ENCODE measurements around the gene ZFX. TPM values are rescaled to one million over a fixed set of nuclear protein-coding genes. Genes with fewer than 3 reads are reported as not detected.

Gene ZFX
- total RNA-seq, 6 experiments from 2014 or later, result 28.1 to 34.0 (median 32.9) TPM

- Mint-ChIP-seq H3K36me3 (ENCODE audit: low read depth) (no peaks in the 10 kb centered on the region), H3K4me1 (ENCODE audit: low read depth) (peaks cover 20% of the 10 kb centered on the region), H3K4me3 (no peak overlapping the region), H3K27ac (no peak overlapping the region), H3K9me3 (no peaks in the 10 kb centered on the region), H3K27me3 (ENCODE audit: insufficient read depth) (no peaks in the 10 kb centered on the region)
- TF ChIP-seq, protein P1, sequence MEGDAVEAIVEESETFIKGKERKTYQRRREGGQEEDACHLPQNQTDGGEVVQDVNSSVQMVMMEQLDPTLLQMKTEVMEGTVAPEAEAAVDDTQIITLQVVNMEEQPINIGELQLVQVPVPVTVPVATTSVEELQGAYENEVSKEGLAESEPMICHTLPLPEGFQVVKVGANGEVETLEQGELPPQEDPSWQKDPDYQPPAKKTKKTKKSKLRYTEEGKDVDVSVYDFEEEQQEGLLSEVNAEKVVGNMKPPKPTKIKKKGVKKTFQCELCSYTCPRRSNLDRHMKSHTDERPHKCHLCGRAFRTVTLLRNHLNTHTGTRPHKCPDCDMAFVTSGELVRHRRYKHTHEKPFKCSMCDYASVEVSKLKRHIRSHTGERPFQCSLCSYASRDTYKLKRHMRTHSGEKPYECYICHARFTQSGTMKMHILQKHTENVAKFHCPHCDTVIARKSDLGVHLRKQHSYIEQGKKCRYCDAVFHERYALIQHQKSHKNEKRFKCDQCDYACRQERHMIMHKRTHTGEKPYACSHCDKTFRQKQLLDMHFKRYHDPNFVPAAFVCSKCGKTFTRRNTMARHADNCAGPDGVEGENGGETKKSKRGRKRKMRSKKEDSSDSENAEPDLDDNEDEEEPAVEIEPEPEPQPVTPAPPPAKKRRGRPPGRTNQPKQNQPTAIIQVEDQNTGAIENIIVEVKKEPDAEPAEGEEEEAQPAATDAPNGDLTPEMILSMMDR (IDR thresholded peaks at IDR 0.05), result no peak
- no peak for DNase-seq
Observed at GRCh38 chrX:24235084-24235710, 85.7 kb downstream of the ZFX start.

GRCh38 chrX:24241822-24242648, 92.5 kb downstream of the ZFX start:
- H3K36me3 Mint-ChIP-seq (ENCODE audit: low read depth), result no peaks in the 10 kb centered on the region
- TF ChIP-seq, protein P1 (IDR thresholded peaks at IDR 0.05), result peak; percentile 63
- no peak overlapping the region for H3K4me3 Mint-ChIP-seq
- H3K27me3 Mint-ChIP-seq (ENCODE audit: insufficient read depth), result no peaks in the 10 kb centered on the region
- no peak for DNase-seq
- no peak overlapping the region for H3K27ac Mint-ChIP-seq
- peaks cover 47% of the 10 kb centered on the region for H3K4me1 Mint-ChIP-seq (ENCODE audit: low read depth)
- no peaks in the 10 kb centered on the region for H3K9me3 Mint-ChIP-seq

DNA sequence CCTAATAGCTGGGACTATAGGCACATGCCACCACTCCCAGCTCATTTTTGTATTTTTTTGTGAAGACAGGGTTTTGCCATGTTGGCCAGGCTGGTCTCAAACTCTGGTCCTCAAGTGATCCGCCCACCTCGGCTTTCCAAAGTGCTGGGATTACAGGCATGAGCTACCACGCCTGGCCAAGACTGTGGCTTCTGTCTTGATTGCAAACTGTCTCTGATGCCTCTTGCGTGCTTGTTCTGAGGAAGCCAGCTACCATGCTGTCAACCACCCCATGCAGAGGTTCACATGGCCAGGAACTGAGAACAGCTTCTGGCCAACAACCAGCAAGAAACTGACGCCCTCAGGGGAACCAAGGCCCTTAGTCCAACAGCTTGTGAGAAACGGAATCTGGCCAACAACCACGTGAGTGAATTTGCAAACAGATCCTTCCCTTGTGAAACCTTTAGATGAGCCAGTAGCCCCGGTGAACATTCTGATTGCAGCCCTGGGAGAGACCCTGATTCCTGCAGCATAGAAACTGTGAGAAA, 93.2 kb downstream of the ZFX start:
- Mint-ChIP-seq H3K9me3 (no peaks in the 10 kb centered on the region), H3K27ac (no peak overlapping the region), H3K4me3 (no peak overlapping the region), H3K36me3 (ENCODE audit: low read depth) (no peaks in the 10 kb centered on the region), H3K4me1 (ENCODE audit: low read depth) (peaks cover 47% of the 10 kb centered on the region), H3K27me3 (ENCODE audit: insufficient read depth) (no peaks in the 10 kb centered on the region)
- TF ChIP-seq, protein P1 (IDR thresholded peaks at IDR 0.05), result no peak
- DNase-seq, result no peak

GRCh38 chrX:24243188-24243587, 93.7 kb downstream of the ZFX start:
- no peaks in the 10 kb centered on the region for H3K9me3 Mint-ChIP-seq
- H3K4me3 Mint-ChIP-seq, result no peak overlapping the region
- TF ChIP-seq, protein P1 (IDR thresholded peaks at IDR 0.05), result no peak
- peaks cover 47% of the 10 kb centered on the region for H3K4me1 Mint-ChIP-seq (ENCODE audit: low read depth)
- no peaks in the 10 kb centered on the region for H3K36me3 Mint-ChIP-seq (ENCODE audit: low read depth)
- no peak for DNase-seq
- no peak overlapping the region for H3K27ac Mint-ChIP-seq
- no peaks in the 10 kb centered on the region for H3K27me3 Mint-ChIP-seq (ENCODE audit: insufficient read depth)

DNA sequence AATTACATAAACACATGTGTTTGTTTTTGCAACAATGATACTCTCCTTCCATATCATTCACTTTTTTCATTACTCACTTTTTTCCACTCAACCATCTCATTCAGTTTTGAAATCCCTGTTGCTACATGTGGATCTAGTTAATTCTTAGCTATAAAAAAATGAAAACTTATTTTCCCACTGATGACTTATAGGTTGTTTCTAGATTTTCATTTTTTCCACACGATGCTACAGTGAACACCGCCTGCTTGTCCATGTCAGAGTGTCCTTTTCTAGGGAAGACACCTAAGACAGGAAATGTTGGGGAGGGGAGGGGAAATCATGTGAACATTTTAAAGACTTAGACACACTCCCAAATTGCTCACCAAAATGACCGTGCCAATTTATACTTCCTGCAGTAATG, 94.2 kb downstream of the ZFX start:
- H3K27ac Mint-ChIP-seq, result peak overlapping the region; percentile 40; the same call in 1 of the 2 replicates
- TF ChIP-seq, protein P1 (IDR thresholded peaks at IDR 0.05), result no peak
- peaks cover 47% of the 10 kb centered on the region for H3K4me1 Mint-ChIP-seq (ENCODE audit: low read depth)
- DNase-seq, result no peak
- no peaks in the 10 kb centered on the region for H3K27me3 Mint-ChIP-seq (ENCODE audit: insufficient read depth)
- H3K36me3 Mint-ChIP-seq (ENCODE audit: low read depth), result no peaks in the 10 kb centered on the region
- H3K4me3 Mint-ChIP-seq, result no peak overlapping the region
- H3K9me3 Mint-ChIP-seq, result no peaks in the 10 kb centered on the region
